Endometrial microvascular endothelial cells (primary cell): ENCODE measurements around the gene WDSUB1. TPM values are rescaled to one million over a fixed set of nuclear protein-coding genes. Genes with fewer than 3 reads are reported as not detected.

Experiments used
- in situ Hi-C: cut with HindIII; loops from 2 replicates; pipeline ENCODE4 v1.10.0; 2017; ENCODE audit warnings: low sequenced_read_pairs, low pct_unique_long_range_greater_than_20kb; ENCODE audit errors: inconsistent ontology term
- total RNA-seq: library from RNA; depleted of rRNA; stranded (reverse); fragments of >200 nt; gene quantifications from one replicate; pipeline ENCODE4 v1.2.3, GENCODE V29; 2015; ENCODE audit errors: inconsistent ontology term

The WDSUB1 gene
- total RNA-seq, 1 donor from 2014 or later = 4.2 TPM

DNA sequence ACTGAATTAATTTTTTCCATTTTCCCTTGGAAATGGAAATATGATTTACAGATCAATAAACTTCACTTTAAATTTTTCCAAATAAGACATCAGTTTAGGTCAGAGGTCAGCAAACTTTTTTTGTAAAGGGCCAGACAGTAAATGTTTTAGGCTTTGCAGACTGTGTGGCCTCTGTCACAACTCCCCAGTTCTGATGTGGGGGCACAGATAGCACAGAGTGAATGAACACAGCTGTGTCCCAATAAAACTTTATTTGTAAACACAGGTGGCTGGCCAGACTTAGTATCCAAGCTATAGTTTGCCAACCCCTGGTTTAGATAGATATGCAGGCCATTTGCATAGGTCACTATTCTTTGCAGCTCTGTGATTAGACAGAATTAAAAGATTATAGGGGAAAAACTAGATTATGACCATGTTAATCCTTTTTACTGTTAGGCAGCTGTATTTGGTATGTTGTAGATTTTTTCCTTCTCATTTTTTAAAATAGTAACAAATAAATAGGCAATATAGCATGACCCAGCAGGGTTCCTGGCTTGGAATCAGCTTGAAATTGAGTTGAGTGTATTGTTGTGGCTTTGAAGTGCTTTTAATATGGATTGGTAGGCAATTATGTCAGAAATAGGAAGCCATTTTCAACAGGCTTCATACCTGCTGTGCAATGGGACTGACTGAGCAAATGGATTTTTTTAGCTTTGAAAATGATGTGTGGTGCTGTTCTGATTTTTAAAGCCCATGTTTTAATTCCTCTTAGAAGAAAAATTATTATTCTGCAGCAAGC is 59.7 kb downstream of the WDSUB1 start:
- in situ Hi-C loops = no loop called here

DNA sequence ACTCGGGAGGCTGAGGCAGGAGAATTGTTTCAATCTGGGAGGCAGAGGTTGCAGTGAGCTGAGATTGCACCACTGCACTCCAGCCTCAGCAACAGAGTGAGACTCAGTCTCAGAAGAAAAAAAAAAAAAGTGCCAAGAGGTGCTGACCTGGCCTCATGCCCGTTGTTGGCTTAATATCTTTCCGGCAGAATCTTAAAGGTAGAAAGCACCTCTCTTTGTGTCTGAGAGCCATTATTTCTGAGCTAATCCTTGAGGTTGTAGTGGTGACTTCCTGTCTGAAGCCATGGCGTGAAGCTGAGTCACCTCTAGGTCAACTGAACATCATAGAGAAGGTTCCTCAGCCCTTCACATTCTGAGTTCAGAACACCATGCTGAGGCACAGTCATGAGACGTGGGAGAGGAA is 60.4 kb downstream of the WDSUB1 start:
- in situ Hi-C loops = no loop called here

- in situ Hi-C loops = no loop called here
These were observed 61.2 kb downstream of the WDSUB1 start for GRCh38 chr2:159225025-159226016.

DNA sequence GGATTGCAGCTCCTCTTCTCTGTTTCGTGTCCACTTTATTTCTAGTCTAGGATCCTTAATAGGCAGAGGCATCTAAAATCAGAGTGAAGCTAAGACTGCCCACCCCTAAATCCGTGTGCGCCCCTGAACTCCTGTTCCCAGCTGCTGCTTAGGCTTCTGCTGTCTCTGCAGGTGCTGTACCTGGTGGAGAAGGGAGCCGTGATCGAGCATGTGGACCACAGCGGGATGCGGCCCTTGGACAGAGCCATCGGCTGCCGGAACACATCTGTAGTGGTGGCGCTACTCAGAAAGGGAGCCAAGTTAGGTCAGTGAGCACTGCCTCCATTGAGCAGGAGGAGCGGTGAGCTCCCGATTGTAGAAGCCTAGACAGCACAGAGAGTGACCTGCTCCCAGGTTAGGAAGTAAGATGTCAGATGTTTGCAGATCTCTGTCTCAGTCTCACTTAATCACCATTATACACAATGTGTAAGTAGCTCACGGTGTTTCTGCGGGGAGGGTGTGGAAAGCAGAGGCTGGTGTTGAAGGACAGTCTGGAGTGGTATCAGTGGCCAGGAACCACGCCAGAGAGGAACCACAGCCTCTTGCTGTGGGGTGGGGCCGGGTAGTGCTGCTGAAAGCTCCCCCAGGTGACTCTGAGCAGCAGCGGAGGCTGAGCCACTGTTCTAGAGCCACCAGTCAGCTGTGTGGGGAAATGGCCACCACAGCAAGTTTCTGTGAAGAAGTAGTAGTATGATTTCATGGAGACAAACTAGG is 62.3 kb downstream of the WDSUB1 start:
- in situ Hi-C loops = no loop called here

- in situ Hi-C loops = no loop called here
These were observed 67.0 kb downstream of the WDSUB1 start for GRCh38 chr2:159219394-159219998.

DNA sequence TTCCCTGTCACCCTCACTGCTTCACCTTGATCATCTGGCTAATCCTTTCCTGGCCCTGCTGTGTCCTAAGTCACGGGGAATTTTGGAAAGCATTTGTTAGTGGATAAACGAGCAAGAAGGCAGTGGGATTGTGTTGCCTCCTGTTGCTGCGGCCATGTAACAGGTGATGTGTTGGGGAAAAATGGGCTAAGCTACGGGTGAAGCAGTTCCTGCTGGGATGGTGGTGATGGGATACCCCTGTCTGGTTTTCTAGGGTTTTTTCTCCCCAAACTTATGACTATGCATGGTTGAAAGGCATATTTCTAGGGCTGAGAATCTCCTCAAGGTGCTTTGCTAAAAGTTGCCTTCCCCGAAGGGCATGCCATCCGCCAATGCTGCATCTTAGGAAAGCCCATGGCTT is 68.1 kb downstream of the WDSUB1 start:
- in situ Hi-C loops = no loop called here

DNA sequence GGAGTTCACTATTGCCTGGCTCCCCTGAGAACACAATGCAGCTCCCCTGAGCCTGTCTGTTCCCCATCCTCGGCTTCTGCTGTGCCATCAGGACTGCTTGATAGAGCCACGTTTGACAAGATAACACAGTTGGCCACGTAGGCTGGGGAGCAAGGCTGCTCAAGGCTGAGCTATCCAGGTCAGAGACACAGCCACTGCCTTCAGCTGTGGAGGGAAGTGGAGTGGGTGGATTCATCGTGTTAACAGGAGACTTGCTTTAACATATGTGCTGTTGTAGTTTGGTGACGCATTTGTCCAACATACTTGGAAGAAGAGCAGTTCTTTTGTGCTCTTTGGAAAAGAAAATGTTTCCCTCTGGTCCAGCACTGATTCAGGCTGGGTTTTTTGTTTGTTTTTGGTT is 68.8 kb downstream of the WDSUB1 start:
- in situ Hi-C loops = no loop called here

GRCh38 chr2:159215116-159215515 is 71.4 kb downstream of the WDSUB1 start:
- in situ Hi-C loops = no loop called here

DNA sequence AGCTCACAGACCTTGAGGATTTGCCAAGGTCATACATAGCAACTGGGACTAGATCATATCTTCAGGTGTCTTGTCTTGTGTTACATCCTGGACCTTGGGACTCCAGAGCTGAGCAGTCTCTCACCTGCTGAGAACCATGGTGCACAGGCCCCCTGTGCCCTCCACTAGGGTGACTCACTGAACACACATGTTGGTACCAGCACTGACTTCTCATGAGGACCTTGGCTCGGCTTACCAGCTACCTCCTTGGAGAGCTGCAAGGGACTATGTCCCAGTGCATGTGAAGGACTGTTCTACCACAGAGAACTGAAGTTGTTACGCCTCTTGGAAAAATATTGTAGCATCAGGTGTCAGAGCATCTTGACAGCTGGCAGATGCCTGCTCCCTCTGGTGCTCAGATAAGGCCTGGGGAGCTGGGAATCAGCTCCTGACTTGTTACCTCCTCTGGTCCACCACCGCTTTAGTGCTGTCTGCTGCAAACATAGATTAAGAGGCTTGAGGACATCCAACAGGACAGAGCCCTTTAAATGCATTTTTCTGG is 72.1 kb downstream of the WDSUB1 start:
- in situ Hi-C loops = no loop called here

GRCh38 chr2:159213296-159213695 is 73.2 kb downstream of the WDSUB1 start:
- in situ Hi-C loops = no loop called here

DNA sequence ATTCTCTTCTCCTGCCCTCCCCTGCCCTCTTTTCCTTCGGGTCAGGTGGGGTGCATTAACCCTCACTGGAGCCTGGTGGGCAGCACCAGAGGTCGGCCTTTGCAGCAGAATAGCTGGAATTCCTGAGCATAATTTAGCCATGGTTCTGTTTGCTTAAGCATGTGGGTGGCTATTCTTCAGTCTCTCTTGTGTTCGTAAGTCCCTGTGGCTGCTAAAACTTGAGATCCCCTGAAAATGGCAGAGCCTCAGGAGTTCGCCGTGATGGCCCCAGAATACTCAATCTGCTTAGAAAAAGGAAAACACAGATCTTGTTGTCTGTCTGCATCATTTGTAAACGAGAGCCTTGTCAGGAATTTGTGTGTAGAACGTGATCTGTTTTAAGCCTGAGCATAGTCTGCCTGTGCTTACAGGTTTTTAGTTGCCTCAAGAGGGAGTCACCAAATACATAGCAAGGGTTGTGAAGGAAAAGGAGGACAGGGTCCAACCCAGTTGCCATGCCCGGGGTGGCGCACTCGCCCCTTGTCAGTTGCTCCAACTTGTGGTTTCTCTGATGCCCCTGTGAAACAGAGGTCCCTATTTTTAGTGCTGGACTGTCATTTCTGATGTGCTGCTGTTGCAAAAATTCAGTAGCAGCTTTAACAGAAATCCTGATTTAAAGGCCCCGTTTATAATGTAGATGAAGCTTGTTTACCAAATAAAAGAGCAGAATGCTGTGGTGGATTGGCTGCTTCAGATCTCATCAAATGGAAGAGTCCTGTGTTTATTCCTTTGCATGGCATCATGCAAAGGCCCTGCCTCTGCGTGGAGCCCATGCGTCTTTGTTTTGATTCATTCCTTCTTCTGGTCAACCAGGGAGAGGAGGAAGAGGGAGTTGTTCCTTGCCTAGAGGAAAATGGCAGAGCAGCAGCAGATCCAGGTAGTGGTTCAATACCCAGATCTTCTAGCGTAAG is 74.8 kb downstream of the WDSUB1 start:
- in situ Hi-C loops = no loop called here

DNA sequence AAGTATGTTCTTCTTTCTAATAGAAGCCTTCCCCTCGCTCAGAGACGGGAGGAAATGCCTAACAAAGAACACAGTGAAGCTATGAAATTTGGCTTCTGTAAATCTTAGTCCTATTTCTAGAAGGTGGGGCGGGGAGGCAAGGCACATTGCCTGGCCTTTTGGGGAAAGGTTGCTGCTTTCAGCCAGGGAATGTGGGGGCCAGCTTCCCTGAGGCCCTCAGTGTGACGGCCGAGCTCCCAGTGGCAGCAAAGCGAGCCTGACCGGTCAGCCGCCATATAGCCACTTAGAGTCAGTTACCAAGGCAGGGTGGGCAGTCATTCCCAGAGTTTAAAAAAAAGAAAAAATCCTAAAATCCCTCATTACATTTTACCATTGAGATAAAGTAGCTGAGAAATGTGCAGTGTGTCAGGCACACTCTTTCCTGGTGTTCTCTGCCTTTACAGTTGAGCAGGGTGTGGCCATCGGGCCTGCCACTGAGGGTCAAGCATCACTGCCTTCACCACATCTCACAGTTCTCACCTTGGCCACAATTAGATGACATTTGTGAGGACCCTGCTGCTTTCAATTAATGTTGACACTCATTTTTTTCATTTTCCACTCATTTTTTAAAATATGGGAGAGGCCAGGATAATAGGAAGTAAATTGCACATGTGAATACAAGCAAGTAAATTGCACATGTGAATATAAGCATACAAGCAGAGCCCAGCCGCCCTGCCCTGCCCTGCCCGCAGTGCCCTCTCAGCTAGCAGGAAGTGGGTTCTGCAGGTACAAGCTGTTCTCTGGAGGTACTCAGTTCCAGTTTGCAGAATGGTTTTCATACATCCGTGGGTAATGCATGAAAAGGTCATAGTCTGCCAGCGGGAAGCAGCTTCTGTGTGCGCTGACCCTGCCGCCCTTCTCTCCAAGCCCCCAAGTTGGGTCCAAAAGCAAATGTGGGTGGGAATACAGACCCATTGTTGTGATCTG is 76.9 kb downstream of the WDSUB1 start:
- in situ Hi-C loops = no loop called here

DNA sequence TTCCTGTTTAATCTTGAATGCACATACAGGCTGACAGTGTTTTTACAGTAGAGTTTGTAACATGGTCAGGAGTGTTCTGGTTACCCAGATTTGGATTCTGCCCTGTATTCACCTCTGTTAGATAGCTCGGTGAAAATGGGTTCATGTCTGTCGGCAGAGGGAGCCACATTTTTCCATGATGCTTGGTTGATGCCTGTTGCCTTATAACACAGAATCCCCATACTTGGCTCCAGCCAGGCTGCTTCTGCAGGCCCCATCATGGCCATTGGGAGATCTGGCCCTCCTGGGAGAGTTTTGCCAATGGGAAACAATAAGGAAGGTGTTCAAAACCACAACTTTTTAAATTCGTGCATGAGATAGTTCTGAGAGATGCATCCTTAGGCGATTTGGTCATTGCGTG is 78.1 kb downstream of the WDSUB1 start:
- in situ Hi-C loops = no loop called here

GRCh38 chr2:159206736-159207380 is 79.6 kb downstream of the WDSUB1 start:
- in situ Hi-C loops = no loop called here

DNA sequence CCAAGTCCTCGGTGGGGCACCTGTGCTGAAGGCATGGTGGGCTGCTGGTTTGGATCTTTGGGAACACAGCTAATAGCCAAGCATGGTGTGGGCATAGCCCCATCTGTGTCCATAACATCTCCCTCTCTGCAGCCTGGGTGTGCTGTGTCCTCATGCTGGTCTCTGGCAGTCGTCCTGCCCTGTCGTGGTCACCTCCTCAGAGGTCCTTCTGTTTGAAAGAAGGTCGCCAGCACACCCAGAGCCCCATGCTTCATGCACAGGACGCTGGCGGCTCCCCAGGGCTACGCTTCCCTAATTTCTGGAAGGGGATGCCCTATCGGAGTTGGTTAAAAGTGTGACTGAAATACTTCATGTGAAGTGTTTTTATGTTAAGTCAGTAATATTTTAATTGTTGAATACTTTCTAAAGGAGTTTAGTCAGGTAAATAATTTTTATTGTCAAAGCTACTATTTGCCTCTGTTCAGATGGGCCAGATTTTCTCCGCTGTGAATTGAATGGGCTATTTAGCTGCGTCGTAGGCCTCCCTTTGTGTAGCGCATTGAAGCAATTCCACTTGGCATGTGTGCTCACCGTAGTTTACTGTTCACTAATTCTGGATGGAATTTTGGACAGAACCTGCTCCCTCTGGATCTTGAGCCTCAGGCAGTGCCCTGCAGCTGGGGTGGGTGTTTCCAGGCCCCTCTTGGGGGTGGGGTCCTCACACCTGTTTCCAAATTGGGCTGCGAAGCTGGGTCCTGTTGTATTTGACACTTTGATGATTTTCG is 81.9 kb downstream of the WDSUB1 start:
- in situ Hi-C loops = no loop called here
